Lower leg skin (tissue), 3 donors: Measurements from ENCODE around the gene IFI30.

ENCODE experiments used
- POLR2A ChIP-seq, 2 donors: fragments of 450-650 bp; IDR thresholded peaks; one replicate each; pipeline ENCODE4 v1.6.1; 2016 to 2017; ENCODE audit warnings: antibody characterized with exemption in 2 of 2, mild to moderate bottlenecking in 1 of 2, moderate library complexity in 1 of 2
- TF ChIP-seq, protein P1 (sequence below), 3 donors: fragments of 450-650 bp; IDR thresholded peaks; one replicate each; pipeline ENCODE4 v1.5.1; 2016; ENCODE audit warnings: antibody characterized with exemption in 3 of 3, mild to moderate bottlenecking in 3 of 3, moderate library complexity in 2 of 3

DNA sequence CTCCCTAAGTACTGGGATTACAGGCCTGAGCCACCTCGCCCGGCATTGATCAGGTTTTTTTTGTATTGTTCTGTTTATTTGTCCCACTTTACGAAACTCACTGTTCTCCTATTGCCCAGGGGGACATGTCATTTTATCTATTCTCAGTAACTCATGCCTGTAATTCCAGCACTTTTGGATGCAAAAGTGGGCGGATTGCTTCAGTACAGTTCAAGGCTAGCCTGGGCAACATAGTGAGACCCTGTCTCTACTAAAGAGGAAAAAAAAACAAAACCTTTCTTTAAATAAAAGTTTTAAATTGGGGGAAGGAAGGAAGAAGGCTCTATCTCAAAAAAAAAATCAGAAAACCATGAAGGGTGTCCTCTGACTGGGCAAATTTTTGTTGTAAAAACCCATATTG is 16.7 kb downstream of the IFI30 start:
- TF ChIP-seq, protein P1, sequence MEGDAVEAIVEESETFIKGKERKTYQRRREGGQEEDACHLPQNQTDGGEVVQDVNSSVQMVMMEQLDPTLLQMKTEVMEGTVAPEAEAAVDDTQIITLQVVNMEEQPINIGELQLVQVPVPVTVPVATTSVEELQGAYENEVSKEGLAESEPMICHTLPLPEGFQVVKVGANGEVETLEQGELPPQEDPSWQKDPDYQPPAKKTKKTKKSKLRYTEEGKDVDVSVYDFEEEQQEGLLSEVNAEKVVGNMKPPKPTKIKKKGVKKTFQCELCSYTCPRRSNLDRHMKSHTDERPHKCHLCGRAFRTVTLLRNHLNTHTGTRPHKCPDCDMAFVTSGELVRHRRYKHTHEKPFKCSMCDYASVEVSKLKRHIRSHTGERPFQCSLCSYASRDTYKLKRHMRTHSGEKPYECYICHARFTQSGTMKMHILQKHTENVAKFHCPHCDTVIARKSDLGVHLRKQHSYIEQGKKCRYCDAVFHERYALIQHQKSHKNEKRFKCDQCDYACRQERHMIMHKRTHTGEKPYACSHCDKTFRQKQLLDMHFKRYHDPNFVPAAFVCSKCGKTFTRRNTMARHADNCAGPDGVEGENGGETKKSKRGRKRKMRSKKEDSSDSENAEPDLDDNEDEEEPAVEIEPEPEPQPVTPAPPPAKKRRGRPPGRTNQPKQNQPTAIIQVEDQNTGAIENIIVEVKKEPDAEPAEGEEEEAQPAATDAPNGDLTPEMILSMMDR (IDR thresholded peaks at IDR 0.05), result no peak
- no peak for TF ChIP-seq POLR2A (IDR thresholded peaks at IDR 0.05)
